SK-N-MC (cell line): ENCODE results near the gene CDHR5.

Experiments used
- DNase-seq: peaks from one replicate; pipeline ENCODE4 v3.0.0-alpha.2; 2011; ENCODE audit warnings: low read depth, low spot score
- H3K27ac ChIP-seq: fragments of 200-600 bp; sonication (generic); 2 replicates; pipeline ENCODE4 v1.5.1; 2016; ENCODE audit warnings: mixed run types
- H3K36me3 ChIP-seq: fragments of 200-600 bp; sonication (generic); 2 replicates; pipeline ENCODE4 v1.6.1; 2017; ENCODE audit warnings: antibody characterized with exemption, low read length, mixed read lengths; ENCODE audit not compliant: insufficient read depth
- H3K4me3 ChIP-seq: fragments of 200-600 bp; sonication (generic); 2 replicates; pipeline ENCODE4 v1.5.1; 2016
- H3K9ac ChIP-seq: fragments of 200-600 bp; sonication (generic); 2 replicates; pipeline ENCODE4 v1.8.0; 2017; ENCODE audit warnings: mixed run types, mixed read lengths; ENCODE audit not compliant: insufficient read length
- H3K9me3 ChIP-seq: fragments of 200-600 bp; sonication (generic); 2 replicates; pipeline ENCODE4 v1.6.1; 2017; ENCODE audit warnings: low read depth, mild to moderate bottlenecking, antibody characterized with exemption, low read length, moderate library complexity, mixed read lengths
- EZH2 ChIP-seq: fragments of 200-600 bp; sonication (generic); IDR thresholded peaks from one replicate; pipeline ENCODE4 v1.6.1; 2017; ENCODE audit warnings: antibody characterized with exemption
- FOXP2 ChIP-seq: optimal IDR thresholded peaks from 2 replicates; pipeline ENCODE3; 2011; ENCODE audit warnings: mild to moderate bottlenecking, moderate library complexity; ENCODE audit not compliant: insufficient read depth; ENCODE audit errors: extremely low read length, control extremely low read depth
- POLR2AphosphoS5 ChIP-seq: IDR thresholded peaks from 2 replicates; pipeline ENCODE4 v1.6.1; 2012; ENCODE audit warnings: mild to moderate bottlenecking, low read depth, low read length, borderline replicate concordance

Gene CDHR5, protein sequence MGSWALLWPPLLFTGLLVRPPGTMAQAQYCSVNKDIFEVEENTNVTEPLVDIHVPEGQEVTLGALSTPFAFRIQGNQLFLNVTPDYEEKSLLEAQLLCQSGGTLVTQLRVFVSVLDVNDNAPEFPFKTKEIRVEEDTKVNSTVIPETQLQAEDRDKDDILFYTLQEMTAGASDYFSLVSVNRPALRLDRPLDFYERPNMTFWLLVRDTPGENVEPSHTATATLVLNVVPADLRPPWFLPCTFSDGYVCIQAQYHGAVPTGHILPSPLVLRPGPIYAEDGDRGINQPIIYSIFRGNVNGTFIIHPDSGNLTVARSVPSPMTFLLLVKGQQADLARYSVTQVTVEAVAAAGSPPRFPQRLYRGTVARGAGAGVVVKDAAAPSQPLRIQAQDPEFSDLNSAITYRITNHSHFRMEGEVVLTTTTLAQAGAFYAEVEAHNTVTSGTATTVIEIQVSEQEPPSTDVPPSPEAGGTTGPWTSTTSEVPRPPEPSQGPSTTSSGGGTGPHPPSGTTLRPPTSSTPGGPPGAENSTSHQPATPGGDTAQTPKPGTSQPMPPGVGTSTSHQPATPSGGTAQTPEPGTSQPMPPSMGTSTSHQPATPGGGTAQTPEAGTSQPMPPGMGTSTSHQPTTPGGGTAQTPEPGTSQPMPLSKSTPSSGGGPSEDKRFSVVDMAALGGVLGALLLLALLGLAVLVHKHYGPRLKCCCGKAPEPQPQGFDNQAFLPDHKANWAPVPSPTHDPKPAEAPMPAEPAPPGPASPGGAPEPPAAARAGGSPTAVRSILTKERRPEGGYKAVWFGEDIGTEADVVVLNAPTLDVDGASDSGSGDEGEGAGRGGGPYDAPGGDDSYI

DNA sequence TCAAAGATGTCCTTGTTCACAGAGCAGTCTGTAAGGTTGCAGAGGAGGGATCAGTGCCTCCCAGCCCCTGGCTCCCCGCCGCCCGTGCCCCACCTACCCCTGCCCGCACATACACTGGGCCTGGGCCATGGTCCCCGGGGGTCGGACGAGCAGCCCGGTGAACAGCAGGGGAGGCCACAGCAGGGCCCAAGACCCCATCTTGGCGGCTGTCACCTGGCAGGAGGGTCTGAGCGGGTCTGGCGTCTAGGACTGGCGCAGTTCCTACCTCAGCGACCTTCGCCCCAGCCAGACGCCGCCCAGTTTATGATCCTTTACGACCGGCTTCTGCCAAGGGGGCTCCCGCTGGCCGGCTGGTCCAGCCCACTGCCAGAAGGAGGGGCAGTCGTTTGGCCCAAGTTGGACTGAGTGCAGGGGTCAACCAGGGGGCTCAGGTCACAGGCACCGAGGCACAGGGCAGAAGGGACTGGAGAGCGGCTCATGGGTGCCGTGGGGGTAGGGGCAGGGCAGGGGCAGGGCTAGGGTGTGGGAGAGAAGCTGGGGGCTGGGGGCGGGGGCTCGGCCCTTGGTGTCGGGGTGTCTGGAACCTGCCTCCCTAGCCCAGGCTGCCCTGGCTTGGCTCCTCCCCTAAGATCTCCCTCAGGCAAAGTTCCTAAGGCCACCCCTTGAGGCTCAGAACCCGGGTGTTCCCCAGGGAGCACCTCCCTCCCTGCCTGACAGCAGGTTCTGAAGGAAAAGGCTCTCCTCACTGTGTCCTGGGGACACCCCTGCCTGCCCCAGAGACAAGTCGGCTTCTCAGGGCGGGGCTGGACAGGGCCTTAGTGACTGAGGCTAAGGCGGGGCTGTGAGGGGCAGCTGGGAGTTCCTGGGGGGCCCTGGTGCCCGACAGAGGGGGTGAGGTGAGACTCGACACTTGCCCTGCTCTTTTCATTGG is at the start of gene CDHR5:
TSS of gene CDHR5 (minus strand) at position 251 of the 931 bp plus-strand sequence. CDS start at position 198, 53 bp downstream.
- no peak for DNase-seq
- Histone ChIP-seq H3K36me3 (no peaks in the 10 kb centered on the region), H3K4me3 (no peak within 1 kb of the TSS), H3K9ac (no peak within 1 kb of the TSS), H3K27ac (no peak within 1 kb of the TSS), H3K9me3 (no peaks in the 10 kb centered on the region)
- TF ChIP-seq FOXP2 (no peak), EZH2 (no peak), POLR2AphosphoS5 (no peak)

DNA sequence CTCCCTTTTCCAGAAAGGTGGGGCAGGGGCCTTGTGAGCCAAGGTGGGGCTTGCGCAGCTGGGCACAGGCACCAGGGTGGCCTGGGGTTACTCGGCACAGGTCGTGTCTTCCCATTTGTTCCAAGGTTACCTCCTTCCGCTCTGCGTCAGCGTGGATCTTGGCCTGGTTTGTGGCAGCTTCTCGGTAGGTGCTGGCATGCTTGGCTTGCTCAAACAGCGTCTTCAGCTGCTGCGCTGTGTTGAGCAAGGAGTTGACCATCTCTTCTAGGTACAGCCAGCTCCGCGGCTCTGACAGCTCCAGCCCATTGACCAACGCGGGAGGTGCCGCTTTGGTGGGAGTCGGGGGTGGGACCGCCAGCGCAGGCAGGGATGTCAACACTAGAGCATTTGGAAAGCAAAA is 49.7 kb upstream of the CDHR5 start:
- H3K27ac ChIP-seq = no peak overlapping the region
- H3K36me3 ChIP-seq = peaks cover 40% of the 10 kb centered on the region
- no peak for DNase-seq
- H3K9me3 ChIP-seq = no peaks in the 10 kb centered on the region
- H3K9ac ChIP-seq = no peak overlapping the region
- H3K4me3 ChIP-seq = no peak overlapping the region
- no peak for TF ChIP-seq POLR2AphosphoS5
- no peak for TF ChIP-seq FOXP2
- TF ChIP-seq EZH2 = no peak

DNA sequence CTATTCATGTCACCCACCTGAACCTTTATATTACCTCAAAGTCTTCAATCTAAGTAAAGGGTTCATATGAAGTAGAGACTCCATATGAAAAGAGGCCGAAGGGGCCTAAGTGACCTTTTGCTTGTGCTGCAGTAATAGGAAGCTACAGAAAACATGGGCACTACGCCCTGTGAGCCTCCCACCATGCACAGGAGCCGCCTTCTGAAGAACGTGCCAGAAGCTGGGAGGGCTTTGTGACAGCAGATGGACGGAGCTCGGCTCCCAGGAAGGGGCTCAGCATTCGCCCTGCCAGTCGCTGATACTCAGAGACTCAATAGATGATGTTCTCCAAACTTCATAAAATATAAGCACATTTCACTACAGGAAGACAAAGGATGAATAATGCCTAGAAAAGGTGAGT is 49.1 kb upstream of the CDHR5 start:
- TF ChIP-seq FOXP2 (no peak), EZH2 (no peak), POLR2AphosphoS5 (no peak)
- H3K9me3 ChIP-seq = no peaks in the 10 kb centered on the region
- no peak overlapping the region for H3K27ac ChIP-seq

DNA sequence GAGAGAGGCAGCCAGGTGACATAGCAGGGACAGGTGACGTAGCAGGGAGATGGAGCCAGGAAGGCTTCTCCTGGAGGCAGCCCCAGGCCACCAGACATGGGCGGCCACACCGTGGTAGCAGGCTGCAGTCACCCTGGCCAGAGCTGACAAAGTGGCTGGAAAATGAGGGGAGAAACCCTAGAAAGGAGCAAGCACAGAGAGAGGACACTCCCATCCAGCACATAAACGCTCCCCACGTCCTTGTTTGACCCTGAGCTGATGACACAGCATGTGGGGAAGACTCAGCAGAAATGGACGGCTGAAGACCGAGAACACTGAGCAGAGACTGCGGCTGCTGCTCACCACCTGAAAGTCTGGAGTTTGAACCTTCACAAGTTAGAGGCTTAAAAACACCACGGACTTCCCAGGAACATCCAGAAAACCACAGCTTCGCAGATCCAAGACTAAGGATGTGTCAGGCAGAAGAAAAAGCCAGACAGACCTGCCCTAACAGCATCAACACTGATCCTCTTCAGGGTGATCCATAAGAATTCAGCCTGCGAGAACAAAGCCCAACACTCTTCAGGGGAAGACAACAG is 41.0 kb upstream of the CDHR5 start:
- H3K27ac ChIP-seq = peak overlapping the region; percentile 69
- TF ChIP-seq EZH2 (no peak), FOXP2 (no peak), POLR2AphosphoS5 (no peak)
- peaks cover 27% of the 10 kb centered on the region for H3K36me3 ChIP-seq
- H3K4me3 ChIP-seq = peak overlapping the region; percentile 51
- H3K9me3 ChIP-seq = no peaks in the 10 kb centered on the region
- no peak for DNase-seq
- H3K9ac ChIP-seq = peak overlapping the region; percentile 52

More for the DNA sequence above, 49.1 kb upstream of the CDHR5 start:
- peaks cover 39% of the 10 kb centered on the region for H3K36me3 ChIP-seq
- H3K4me3 ChIP-seq = no peak overlapping the region
- DNase-seq = no peak
- H3K9ac ChIP-seq = no peak overlapping the region

DNA sequence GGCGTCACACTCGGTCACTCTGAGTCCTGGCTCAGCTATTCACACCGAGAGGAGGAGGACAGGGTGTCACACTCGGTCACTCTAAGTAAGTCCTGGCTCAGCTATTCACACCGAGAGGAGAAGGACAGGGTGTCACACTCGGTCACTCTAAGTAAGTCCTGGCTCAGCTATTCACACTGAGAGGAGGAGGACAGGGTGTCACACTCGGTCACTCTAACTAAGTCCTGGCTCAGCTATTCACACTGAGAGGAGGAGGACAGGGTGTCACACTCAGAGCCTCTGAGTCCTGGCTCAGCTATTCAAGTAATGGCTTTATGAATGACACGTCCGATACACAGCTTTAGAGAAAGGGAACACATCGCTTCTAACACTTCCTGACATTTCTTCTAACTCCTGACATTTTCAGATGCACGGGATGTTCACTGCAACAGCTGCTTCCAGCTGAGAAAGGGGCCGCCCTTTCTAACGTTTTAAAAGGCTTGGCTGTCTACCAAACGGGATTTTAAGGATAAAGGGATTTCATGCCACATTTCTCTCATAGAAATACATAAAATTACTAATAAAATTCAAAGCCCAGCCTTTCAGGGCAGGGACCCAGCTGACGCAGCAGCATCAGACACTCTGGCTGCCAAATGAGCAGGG is 40.4 kb upstream of the CDHR5 start:
- Histone ChIP-seq H3K9me3 (no peaks in the 10 kb centered on the region), H3K27ac (peak overlapping the region; percentile 69), H3K9ac (peak overlapping the region; percentile 52), H3K36me3 (peaks cover 32% of the 10 kb centered on the region), H3K4me3 (peak overlapping the region; percentile 51)
- TF ChIP-seq FOXP2 (no peak), POLR2AphosphoS5 (no peak), EZH2 (no peak)
- DNase-seq = peak; percentile 32

DNA sequence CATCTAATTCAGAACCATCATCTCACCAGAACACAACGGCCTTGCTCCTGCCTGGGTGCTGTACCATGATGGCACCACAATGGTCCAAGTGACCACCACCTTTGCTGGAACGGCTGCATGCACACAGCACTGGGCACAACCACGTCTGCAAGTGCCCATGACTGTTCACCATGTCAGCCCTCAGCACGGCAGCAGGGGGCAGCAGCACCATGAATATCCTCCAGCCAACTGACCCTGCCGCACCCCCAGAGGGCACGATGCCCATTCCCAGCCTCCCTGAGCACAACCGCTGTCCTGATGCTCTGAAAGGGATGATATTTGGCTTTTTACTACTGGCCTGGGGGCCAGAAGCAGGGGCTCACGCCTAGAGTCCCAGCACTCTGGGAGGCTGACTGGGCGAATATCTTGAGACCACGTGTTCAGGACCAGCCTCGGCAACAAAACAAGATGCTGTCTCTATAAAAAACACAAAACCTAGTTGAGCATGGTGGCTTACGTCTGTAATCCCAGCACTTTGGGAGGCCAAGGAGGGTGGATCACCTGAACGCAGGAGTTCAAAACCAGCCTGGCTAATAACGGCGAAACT is 38.0 kb upstream of the CDHR5 start:
- Histone ChIP-seq H3K4me3 (no peak overlapping the region), H3K9me3 (no peaks in the 10 kb centered on the region), H3K27ac (no peak overlapping the region), H3K36me3 (peaks cover 42% of the 10 kb centered on the region), H3K9ac (no peak overlapping the region)
- TF ChIP-seq EZH2 (no peak), FOXP2 (no peak), POLR2AphosphoS5 (no peak)
- no peak for DNase-seq
